Breast epithelium (tissue), 3 donors: ENCODE measurements around the gene FBP2.
"Not testable (repeated sequence)": the region's sequence is repeated elsewhere in the genome, so short reads cannot be mapped to it uniquely, and the experiment has no call there.

Experiments
- POLR2AphosphoS5 ChIP-seq, 3 donors: sonication (generic); formaldehyde crosslinking; IDR thresholded peaks; one replicate each; pipeline ENCODE4 v1.6.1; 2017; ENCODE audit warnings: antibody characterized with exemption in 3 of 3
- TF ChIP-seq, protein P1 (sequence below), 3 donors: fragments of 450-650 bp; IDR thresholded peaks; one replicate each; pipeline ENCODE4 v1.5.1; 2016 to 2017; ENCODE audit warnings: antibody characterized with exemption in 3 of 3, mild to moderate bottlenecking in 3 of 3, moderate library complexity in 3 of 3

DNA sequence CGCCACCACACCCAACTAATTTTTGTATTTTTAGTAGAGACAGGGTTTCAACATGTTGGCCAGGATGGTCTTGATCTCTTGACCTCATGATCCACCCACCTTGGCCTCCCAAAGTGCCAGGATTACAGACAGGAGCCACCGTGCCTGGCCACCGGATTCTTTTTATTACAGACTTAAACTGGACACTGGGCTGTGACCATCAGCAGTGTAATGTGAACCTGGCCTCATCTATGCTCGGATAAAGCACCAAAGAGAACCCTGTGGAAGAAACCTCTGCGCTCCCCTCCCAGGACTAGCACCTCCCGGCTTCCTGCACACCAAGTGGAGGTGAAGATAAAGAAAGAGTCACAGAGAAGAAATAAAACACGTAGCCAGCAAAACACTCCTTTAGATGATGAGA, 941 bp downstream of the FBP2 start:
- TF ChIP-seq, protein P1, sequence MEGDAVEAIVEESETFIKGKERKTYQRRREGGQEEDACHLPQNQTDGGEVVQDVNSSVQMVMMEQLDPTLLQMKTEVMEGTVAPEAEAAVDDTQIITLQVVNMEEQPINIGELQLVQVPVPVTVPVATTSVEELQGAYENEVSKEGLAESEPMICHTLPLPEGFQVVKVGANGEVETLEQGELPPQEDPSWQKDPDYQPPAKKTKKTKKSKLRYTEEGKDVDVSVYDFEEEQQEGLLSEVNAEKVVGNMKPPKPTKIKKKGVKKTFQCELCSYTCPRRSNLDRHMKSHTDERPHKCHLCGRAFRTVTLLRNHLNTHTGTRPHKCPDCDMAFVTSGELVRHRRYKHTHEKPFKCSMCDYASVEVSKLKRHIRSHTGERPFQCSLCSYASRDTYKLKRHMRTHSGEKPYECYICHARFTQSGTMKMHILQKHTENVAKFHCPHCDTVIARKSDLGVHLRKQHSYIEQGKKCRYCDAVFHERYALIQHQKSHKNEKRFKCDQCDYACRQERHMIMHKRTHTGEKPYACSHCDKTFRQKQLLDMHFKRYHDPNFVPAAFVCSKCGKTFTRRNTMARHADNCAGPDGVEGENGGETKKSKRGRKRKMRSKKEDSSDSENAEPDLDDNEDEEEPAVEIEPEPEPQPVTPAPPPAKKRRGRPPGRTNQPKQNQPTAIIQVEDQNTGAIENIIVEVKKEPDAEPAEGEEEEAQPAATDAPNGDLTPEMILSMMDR (IDR thresholded peaks at IDR 0.05), result not testable (repeated sequence)
- TF ChIP-seq POLR2AphosphoS5 (IDR thresholded peaks at IDR 0.05), result not testable (repeated sequence)
